PC-3 (cell line): Measurements from ENCODE around the gene RNF5.

ENCODE experiments used
- CTCF ChIP-seq: fragments of 300-600 bp; sonication (generic); conservative IDR thresholded peaks from 2 replicates; pipeline ENCODE4 v1.5.1; 2017; ENCODE audit warnings: antibody characterized with exemption, low read depth, mild to moderate bottlenecking, low read length
- EZH2 ChIP-seq: fragments of 300-600 bp; sonication (generic); IDR thresholded peaks from one replicate; pipeline ENCODE4 v1.6.1; 2017; ENCODE audit warnings: antibody characterized with exemption, mild to moderate bottlenecking, low read length; ENCODE audit not compliant: unreplicated experiment

DNA sequence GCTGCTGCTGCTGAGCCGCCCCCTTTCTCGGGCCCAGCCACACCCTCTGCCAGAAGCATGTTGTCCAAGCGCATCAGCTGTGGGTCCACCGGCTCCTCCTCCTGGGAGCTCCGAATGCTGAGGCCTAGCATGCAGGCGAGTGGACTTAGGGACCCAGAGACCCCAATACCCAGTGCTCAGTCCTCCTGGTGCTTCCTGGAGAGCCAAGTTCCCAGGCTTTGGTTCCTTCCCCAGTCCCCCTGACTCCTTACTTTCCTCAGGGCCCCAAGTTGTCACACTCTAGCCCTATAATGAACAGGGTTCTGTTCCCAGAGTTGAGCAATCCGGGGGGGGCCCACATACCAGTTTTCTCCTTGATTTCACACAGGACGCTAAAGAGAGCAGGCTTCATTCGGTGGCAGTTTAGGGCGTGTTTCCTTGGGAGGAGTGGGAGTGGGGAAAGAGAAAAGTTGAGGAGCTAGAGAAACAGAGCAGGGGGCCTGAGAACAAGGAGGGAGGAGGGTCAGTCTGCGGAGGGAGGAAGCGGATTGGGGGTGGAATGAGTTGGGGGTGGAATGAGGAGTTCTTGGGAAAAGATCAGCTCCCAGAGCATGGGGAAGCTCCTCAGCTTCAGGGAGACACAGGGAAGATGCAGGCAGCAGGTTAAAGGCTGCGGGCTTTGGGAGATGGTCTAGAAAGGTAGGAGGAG, 10.3 kb downstream of the RNF5 start:
- TF ChIP-seq CTCF (no peak), EZH2 (no peak)
